Umbilical cord (tissue), 2 donors: ENCODE data around the gene OR9Q1. TPM values are rescaled to one million over a fixed set of nuclear protein-coding genes. Genes with fewer than 3 reads are reported as not detected.
A peak's percentile ranks its signal among the peaks of the same experiment; 100 is the strongest.

Experiments used
- DNase-seq: peaks from one replicate; pipeline ENCODE4 v3.0.0-alpha.2; 2015; ENCODE audit warnings: low spot score
- total RNA-seq: library from RNA; depleted of rRNA; stranded (reverse); fragments of >200 nt; gene quantifications from one replicate; pipeline ENCODE4 v1.2.3, GENCODE V29; 2014; ENCODE audit warnings: low replicate concordance; ENCODE audit not compliant: insufficient read depth

OR9Q1 gene
- total RNA-seq, 1 donor from 2014 or later: 0.24 TPM

GRCh38 chr11:58030653-58031052 lies 7.0 kb downstream of the OR9Q1 start, which contains the start of gene OR6Q1:
OR6Q1 (plus strand) TSS chr11:58030953; CDS start chr11:58030953, 0 bp downstream.
- DNase-seq: no peak

- no peak for DNase-seq
Measured at GRCh38 chr11:58034471-58034870, 10.8 kb downstream of the OR9Q1 start.

- DNase-seq: no peak
Measured at GRCh38 chr11:58039589-58039988, 15.9 kb downstream of the OR9Q1 start.

GRCh38 chr11:58043379-58043778 lies 19.7 kb downstream of the OR9Q1 start:
- DNase-seq: no peak

DNA sequence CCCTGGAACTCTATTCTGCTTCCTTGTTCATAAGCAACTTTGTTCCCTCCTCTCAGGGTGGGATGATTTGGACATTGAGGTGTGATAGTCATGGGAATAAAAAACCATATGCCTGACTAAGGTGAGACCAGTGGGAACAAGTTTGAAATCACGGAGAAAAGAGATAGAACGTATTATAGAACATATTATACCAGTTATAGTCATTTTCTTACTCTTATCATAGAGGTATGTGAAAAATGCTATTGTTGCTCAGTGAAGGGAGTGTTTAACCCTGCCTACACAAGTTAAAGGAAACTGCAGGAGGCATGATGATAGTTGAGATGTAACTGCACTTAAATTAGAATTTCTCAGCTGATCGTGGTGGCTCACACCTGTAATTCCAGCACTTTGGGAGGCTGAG lies 22.6 kb downstream of the OR9Q1 start:
- DNase-seq: no peak

- no peak for DNase-seq
Measured at GRCh38 chr11:58047818-58048217, 24.1 kb downstream of the OR9Q1 start.

DNA sequence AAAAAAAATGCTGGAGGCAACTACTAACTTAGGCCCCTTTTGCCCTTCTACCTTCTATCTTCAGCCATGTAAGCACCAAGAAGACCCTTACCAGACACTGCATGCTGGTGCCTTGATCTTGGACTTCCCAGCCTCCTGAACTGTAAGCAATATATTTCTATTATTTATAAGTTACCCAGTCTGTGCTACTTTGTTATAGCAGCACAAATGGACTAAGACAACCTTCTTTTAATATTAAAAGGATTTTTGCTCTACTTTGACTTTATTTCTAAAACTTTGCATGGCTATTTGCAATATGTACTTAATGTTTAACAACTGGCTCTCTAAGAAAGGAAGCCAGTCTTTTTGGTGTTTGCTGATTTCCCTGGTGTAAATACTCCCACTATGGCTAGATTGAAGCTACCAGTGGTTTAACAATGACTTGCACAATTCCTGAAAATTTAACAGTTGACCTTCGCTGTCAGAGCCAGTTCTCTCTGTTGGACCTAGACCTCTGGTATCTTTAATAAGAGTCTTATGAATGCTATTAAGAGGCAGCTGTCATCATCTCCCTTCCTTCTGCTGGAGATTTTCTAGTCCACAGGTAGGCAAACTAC lies 32.2 kb downstream of the OR9Q1 start:
- DNase-seq: no peak

- DNase-seq: no peak
Measured at GRCh38 chr11:58057481-58057880, 33.8 kb downstream of the OR9Q1 start.

- peak; percentile 4 for DNase-seq
Measured at GRCh38 chr11:58058276-58059006, 34.8 kb downstream of the OR9Q1 start.

GRCh38 chr11:58059007-58059350 lies 35.3 kb downstream of the OR9Q1 start:
- DNase-seq: peak; percentile 91

DNA sequence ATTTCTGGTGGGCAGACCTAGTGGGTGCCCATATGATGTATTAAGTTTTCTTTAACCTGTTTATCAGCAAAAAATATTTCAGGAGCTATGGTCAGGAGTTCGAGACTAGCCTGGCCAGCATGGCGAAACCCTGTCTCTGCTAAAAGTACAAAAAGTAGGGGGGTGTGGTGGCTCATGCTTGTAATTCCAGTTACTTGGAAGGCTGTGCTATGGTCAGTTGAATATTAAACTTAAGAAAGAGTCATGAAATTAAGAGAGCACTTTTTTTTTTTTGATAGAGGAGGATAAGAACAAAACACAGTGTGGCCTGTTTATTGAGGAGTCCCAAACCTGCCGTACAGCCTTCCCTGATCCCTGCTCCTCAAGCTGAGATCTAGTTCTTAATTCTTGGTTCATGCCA lies 36.9 kb downstream of the OR9Q1 start:
- DNase-seq: no peak

- DNase-seq: peak; percentile 14
Measured at GRCh38 chr11:58060939-58061672, 37.4 kb downstream of the OR9Q1 start.

DNA sequence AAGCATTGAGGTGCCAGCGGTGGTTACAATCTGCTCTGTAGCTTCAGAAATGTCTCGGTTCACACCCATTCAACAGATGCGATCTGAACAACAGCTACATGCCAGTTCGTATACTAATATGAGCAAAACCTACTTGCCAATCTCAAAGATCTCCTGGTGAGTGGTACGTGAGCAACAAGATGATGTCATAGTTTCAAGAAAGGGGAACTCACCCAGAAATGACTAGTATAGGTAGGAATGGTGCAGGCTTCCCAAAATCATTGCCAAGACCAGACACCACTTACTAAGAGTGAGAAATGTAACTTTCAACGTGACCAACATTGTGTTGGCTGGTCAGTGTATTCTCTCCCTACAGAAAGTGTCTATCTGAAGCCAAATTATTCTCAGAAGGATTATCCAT lies 38.1 kb downstream of the OR9Q1 start:
- DNase-seq: no peak

- no peak for DNase-seq
Measured at GRCh38 chr11:58067685-58068084, 44.0 kb downstream of the OR9Q1 start.

GRCh38 chr11:58068655-58069054 lies 45.0 kb downstream of the OR9Q1 start:
- no peak for DNase-seq

- DNase-seq: no peak
Measured at GRCh38 chr11:58070585-58070984, 46.9 kb downstream of the OR9Q1 start.

DNA sequence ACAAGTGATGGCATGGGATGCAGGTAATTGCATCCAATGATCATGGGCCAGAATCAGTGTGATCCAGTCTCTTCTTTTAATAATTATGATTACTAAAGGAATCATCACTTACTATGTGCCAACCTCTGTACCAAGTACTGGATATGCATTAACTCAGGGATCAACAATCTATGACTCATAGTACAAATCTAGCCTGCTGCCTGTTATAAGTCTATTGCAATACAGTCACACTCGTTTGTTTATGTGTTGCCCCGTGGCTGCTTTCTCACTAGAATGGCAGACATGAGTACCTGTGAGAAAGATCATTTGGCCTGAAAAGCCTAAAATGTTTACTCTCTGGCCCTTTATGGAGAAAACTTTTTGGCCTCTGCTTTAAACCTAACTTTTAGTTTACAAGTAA lies 52.1 kb downstream of the OR9Q1 start:
- no peak for DNase-seq

DNA sequence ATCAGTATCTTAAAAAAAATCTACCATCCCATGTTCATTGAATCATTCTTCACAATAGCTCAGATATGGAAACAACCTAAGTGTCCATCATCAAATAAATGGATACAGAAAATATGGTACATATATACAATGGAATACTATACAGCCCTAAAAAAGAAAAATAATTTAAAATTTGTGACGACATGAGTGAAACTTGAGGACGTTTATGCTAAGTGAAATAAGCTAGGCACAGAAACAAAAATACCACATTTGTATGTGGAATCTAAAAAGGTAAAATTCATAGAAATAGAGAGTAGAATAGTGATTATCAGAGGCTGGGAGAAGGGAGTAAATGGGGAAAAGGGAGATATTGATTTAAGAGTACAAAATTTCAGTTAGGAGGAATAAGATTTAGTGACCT lies 62.8 kb downstream of the OR9Q1 start:
- DNase-seq: no peak

- no peak for DNase-seq
Measured at GRCh38 chr11:58097437-58097836, 73.8 kb downstream of the OR9Q1 start.

DNA sequence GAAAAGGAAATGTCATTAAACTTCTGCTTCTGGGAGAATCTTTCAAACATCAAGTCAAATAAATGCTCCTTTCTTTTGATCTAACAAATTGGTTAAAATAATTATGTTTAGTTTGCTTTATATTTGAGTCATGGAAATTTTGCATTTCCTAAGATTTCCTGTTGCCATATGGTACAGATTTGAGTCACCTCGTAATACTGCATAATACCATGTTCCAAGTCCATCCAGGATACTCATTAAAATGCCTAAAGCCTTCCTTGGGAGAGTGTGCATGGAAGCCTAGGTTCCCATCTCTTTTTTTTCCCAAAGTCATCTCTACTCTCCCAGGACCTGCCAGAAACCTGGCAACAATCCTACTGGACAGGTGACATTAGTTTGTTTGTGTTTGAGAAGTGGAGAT lies 97.4 kb downstream of the OR9Q1 start:
- DNase-seq: no peak

GRCh38 chr11:58125469-58125868 lies 101.8 kb downstream of the OR9Q1 start, which contains the start of gene OR9I1:
OR9I1 (minus strand) TSS chr11:58125530; CDS start chr11:58119444, 6,086 bp downstream.
- no peak for DNase-seq

DNA sequence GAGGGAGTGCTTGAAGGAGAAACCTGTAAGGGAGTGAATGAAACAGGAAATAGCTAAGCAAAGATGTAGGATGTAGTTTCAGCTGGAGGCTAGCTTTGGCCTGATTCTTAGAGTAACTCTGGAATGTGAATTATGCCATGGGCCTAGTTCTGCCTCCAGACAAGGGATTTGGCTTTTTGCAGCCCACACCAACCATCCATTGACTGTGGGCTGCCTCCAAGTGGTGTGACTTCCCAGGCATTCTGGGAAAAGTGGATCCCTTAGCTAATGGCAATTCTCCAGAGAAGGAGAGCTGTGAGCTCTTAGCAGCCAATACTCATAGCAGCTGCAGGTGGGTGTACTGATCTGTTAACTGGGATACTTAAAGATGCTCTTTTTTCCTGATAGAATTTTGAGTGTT lies 103.7 kb downstream of the OR9Q1 start:
- no peak for DNase-seq
